ENCODE measurements around the gene HSD17B2. TPM values are rescaled to one million over a fixed set of nuclear protein-coding genes. Genes with fewer than 3 reads are reported as not detected.

The HSD17B2 gene
- total RNA-seq, 1 donor from 2014 or later = 1.2 TPM

- Mint-ChIP-seq H3K4me3 (ENCODE audit: low read depth) (no peak overlapping the region), H3K27ac (no peak overlapping the region), H3K36me3 (ENCODE audit: insufficient read depth) (peaks cover 2% of the 10 kb centered on the region), H3K27me3 (no peaks in the 10 kb centered on the region), H3K9me3 (ENCODE audit: low read depth) (peaks cover 17% of the 10 kb centered on the region), H3K4me1 (ENCODE audit: low read depth) (peaks cover 4% of the 10 kb centered on the region)
- no peak for TF ChIP-seq CTCF (IDR thresholded peaks at IDR 0.05; ENCODE audit: unreplicated experiment)
- no peak for DNase-seq (ENCODE audit: low spot score, unreplicated experiment)
These were observed 47.6 kb downstream of the HSD17B2 start for GRCh38 chr16:82082543-82083244.

GRCh38 chr16:82083710-82084353, 48.8 kb downstream of the HSD17B2 start:
- TF ChIP-seq CTCF (IDR thresholded peaks at IDR 0.05; ENCODE audit: unreplicated experiment) = no peak
- DNase-seq (ENCODE audit: low spot score, unreplicated experiment) = no peak
- Mint-ChIP-seq H3K27me3 (no peaks in the 10 kb centered on the region), H3K9me3 (ENCODE audit: low read depth) (peaks cover 8% of the 10 kb centered on the region), H3K4me1 (ENCODE audit: low read depth) (peaks cover 4% of the 10 kb centered on the region), H3K27ac (no peak overlapping the region), H3K4me3 (ENCODE audit: low read depth) (no peak overlapping the region), H3K36me3 (ENCODE audit: insufficient read depth) (no peaks in the 10 kb centered on the region)

DNA sequence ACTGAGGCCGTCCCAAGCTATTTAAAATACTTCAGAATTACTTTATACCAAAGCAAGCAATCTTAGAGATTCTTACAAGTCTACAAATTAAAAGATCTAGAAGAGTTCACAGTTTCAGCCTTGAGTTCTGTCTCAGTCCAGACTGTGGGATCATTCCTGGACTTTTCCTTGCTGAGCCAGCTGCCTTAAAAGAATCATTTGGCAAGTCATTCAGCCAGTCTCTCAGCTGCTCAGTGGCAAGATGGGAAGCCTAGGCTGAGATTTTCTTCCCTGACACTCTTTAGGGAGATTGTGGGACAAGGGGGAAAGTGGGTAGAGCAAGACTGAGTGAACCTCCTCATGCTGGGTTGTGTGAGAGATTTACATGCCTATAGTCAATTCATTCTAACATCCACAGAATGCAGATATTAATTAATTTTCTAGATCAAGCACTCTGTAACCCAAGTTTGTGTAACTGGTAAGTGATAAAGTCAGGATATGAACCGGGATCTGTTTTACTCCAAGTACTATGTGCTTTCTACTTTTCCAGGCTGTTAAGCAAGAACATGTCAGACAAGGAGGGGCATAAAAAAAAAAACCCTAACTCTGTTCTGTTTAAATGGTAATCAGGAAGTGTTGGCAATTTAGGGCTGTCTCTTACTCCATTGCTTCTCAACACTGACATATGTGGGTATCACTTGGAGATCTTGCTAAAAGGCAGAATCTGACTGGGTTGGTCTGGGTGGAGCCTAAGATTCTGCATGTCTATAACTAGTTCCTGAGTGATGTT, 50.1 kb downstream of the HSD17B2 start:
- peaks cover 4% of the 10 kb centered on the region for H3K4me1 Mint-ChIP-seq (ENCODE audit: low read depth)
- H3K4me3 Mint-ChIP-seq (ENCODE audit: low read depth) = no peak overlapping the region
- H3K9me3 Mint-ChIP-seq (ENCODE audit: low read depth) = peaks cover under 1% of the 10 kb centered on the region
- no peak overlapping the region for H3K27ac Mint-ChIP-seq
- DNase-seq (ENCODE audit: low spot score, unreplicated experiment) = no peak
- TF ChIP-seq CTCF (IDR thresholded peaks at IDR 0.05; ENCODE audit: unreplicated experiment) = no peak
- H3K27me3 Mint-ChIP-seq = no peaks in the 10 kb centered on the region
- H3K36me3 Mint-ChIP-seq (ENCODE audit: insufficient read depth) = no peaks in the 10 kb centered on the region

DNA sequence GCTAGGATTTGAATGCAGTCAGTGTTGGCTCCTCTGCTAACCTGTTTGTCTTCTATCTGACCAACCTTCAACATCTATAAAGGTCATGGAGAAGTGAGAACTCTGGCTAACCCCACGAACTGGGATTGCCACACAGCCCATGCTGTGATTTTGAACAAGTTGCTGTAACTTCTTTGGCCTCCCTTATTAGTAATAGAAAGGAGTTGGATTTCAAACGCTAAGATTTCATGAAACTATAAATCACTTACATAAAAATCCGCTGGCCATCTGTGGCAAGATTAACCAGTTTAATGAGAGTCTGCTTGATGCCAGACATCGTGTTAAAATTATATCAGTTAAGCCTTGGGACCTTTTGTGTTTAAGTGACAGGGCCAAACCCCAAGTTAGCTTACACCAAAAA, 53.4 kb downstream of the HSD17B2 start:
- Mint-ChIP-seq H3K4me3 (ENCODE audit: low read depth) (no peak overlapping the region), H3K27ac (no peak overlapping the region), H3K9me3 (ENCODE audit: low read depth) (no peaks in the 10 kb centered on the region), H3K4me1 (ENCODE audit: low read depth) (peaks cover 4% of the 10 kb centered on the region), H3K27me3 (peaks cover 4% of the 10 kb centered on the region), H3K36me3 (ENCODE audit: insufficient read depth) (no peaks in the 10 kb centered on the region)
- DNase-seq (ENCODE audit: low spot score, unreplicated experiment) = no peak
- TF ChIP-seq CTCF (IDR thresholded peaks at IDR 0.05; ENCODE audit: unreplicated experiment) = no peak

GRCh38 chr16:82091241-82091640, 56.2 kb downstream of the HSD17B2 start:
- Mint-ChIP-seq H3K27ac (no peak overlapping the region), H3K27me3 (peaks cover 4% of the 10 kb centered on the region), H3K4me3 (ENCODE audit: low read depth) (no peak overlapping the region), H3K36me3 (ENCODE audit: insufficient read depth) (no peaks in the 10 kb centered on the region), H3K4me1 (ENCODE audit: low read depth) (peaks cover 3% of the 10 kb centered on the region), H3K9me3 (ENCODE audit: low read depth) (no peaks in the 10 kb centered on the region)
- TF ChIP-seq CTCF (IDR thresholded peaks at IDR 0.05; ENCODE audit: unreplicated experiment) = no peak
- no peak for DNase-seq (ENCODE audit: low spot score, unreplicated experiment)
